SK-N-MC (cell line): ENCODE results near the gene CPLX1.

Source experiments
- EZH2 ChIP-seq: fragments of 200-600 bp; sonication (generic); IDR thresholded peaks from one replicate; pipeline ENCODE4 v1.6.1; 2017; ENCODE audit warnings: antibody characterized with exemption
- FOXP2 ChIP-seq: optimal IDR thresholded peaks from 2 replicates; pipeline ENCODE3; 2011; ENCODE audit warnings: mild to moderate bottlenecking, moderate library complexity; ENCODE audit not compliant: insufficient read depth; ENCODE audit errors: extremely low read length, control extremely low read depth
- POLR2AphosphoS5 ChIP-seq: IDR thresholded peaks from 2 replicates; pipeline ENCODE4 v1.6.1; 2012; ENCODE audit warnings: mild to moderate bottlenecking, low read depth, low read length, borderline replicate concordance

DNA sequence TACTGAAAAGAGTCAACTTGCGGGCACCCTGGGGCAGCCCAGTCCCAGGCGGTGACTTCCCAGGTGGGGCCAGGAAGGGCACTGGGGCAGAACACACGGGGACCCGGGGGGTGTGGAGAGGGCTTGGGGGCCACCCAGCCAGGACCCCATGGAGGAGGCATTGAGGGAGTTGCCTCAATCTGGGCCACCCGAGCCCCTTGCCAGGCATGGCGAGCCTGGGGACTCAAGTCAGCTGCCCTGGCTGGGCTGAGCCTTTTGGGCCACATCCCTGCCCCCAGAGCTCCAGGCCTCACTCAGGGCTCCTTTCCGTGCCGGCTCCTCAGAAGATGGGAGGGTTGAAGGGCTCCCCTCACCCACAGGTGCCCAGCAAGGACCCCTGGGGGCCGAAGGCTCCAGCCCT, 6.6 kb upstream of the CPLX1 start:
- TF ChIP-seq POLR2AphosphoS5 (no peak), EZH2 (no peak), FOXP2 (no peak)
